OCI-LY7 (cell line): ENCODE measurements around the gene CLTB. TPM values are rescaled to one million over a fixed set of nuclear protein-coding genes. Genes with fewer than 3 reads are reported as not detected.

ENCODE experiments used
- BruUV-seq: library from RNA; stranded (reverse); fragments of 400-500 nt; replicated peaks from 2 replicates; lab custom pipeline; 2021; lab: Mats Ljungman, UMichigan
- CTCF ChIA-PET: fragments of 300-600 bp; sonication (Branson Sonifier 250); formaldehyde crosslinking; loops from one replicate; lab custom pipeline; 2022; ENCODE audit warnings: antibody characterized with exemption; ENCODE audit not compliant: unreplicated experiment; lab: Charles Lee
- POLR2A ChIA-PET: fragments of 300-600 bp; sonication (Branson Sonifier 250); formaldehyde crosslinking; loops from one replicate; lab custom pipeline; 2022; ENCODE audit warnings: antibody characterized with exemption; lab: Charles Lee
- DNase-seq: peaks from one replicate; pipeline ENCODE4 v3.0.0-alpha.2; 2015; ENCODE audit warnings: low spot score
- H2AFZ ChIP-seq: fragments of 200-600 bp; sonication (generic), shearing (Covaris generic); 2 replicates; pipeline ENCODE4 v1.6.1; 2014; ENCODE audit warnings: mild to moderate bottlenecking, antibody characterized with exemption, low read length, moderate library complexity
- H3K27ac ChIP-seq: fragments of 200-600 bp; sonication (generic); 2 replicates; pipeline ENCODE4 v1.5.1; 2014; ENCODE audit warnings: mixed run types, low read depth, mild to moderate bottlenecking, moderate library complexity, low read length, inconsistent platforms; ENCODE audit not compliant: poor library complexity, severe bottlenecking
- H3K36me3 ChIP-seq: fragments of 200-600 bp; sonication (generic); 2 replicates; pipeline ENCODE4 v1.6.1; 2014; ENCODE audit warnings: mild to moderate bottlenecking, antibody characterized with exemption, low read length, moderate library complexity, mixed read lengths; ENCODE audit not compliant: insufficient read depth
- H3K4me1 ChIP-seq: fragments of 200-600 bp; sonication (generic); 2 replicates; pipeline ENCODE4 v1.5.1; 2014; ENCODE audit warnings: mild to moderate bottlenecking, low read length; ENCODE audit not compliant: insufficient read depth, poor library complexity, severe bottlenecking
- H3K4me2 ChIP-seq: fragments of 200-600 bp; sonication (generic); 2 replicates; pipeline ENCODE4 v1.6.1; 2014; ENCODE audit warnings: mild to moderate bottlenecking, low read length
- H3K4me3 ChIP-seq: fragments of 200-600 bp; sonication (generic); 2 replicates; pipeline ENCODE4 v1.5.1; 2014; ENCODE audit warnings: mild to moderate bottlenecking, low read depth, low read length; ENCODE audit not compliant: poor library complexity, severe bottlenecking
- H3K79me2 ChIP-seq: fragments of 200-600 bp; sonication (generic); 2 replicates; pipeline ENCODE4 v1.6.1; 2016; ENCODE audit warnings: low read depth, mild to moderate bottlenecking, low read length, moderate library complexity, mixed read lengths; ENCODE audit not compliant: insufficient read depth
- H3K9me2 ChIP-seq: fragments of 200-600 bp; sonication (generic); 2 replicates; pipeline ENCODE4 v1.6.1; 2016; ENCODE audit warnings: mild to moderate bottlenecking, low read length, mixed read lengths; ENCODE audit not compliant: insufficient read depth
- H3K9me3 ChIP-seq: fragments of 200-600 bp; sonication (generic); 2 replicates; pipeline ENCODE4 v1.6.1; 2014; ENCODE audit warnings: mild to moderate bottlenecking, mixed run types, low read length, mixed read lengths
- H4K20me1 ChIP-seq: fragments of 200-600 bp; sonication (generic); 2 replicates; pipeline ENCODE4 v1.6.1; 2014; ENCODE audit warnings: mild to moderate bottlenecking, antibody characterized with exemption, low read length, moderate library complexity, mixed read lengths; ENCODE audit not compliant: insufficient read depth
- CTCF ChIP-seq: fragments of 200-600 bp; sonication (generic); conservative IDR thresholded peaks from 2 replicates; pipeline ENCODE4 v1.5.1; 2014; ENCODE audit warnings: mild to moderate bottlenecking, antibody characterized with exemption, low read length, moderate library complexity, mixed read lengths
- EZH2phosphoT487 ChIP-seq: fragments of 200-600 bp; sonication (generic); IDR thresholded peaks from 2 replicates; pipeline ENCODE4 v1.6.1; 2018; ENCODE audit warnings: low read depth, borderline replicate concordance, mild to moderate bottlenecking, mixed run types, antibody characterized with exemption, low read length, moderate library complexity, mixed read lengths
- intact Hi-C: fragments of 100-400 bp; cut with micrococcal nuclease; formaldehyde crosslinking; loops from one replicate; pipeline ENCODE4 v1.10.0; 2022; ENCODE audit not compliant: unreplicated experiment
- total RNA-seq, 2 experiments: library from RNA; depleted of rRNA in 1 of 2; stranded (reverse); fragments of >200 nt in 1 of 2; shearing (Covaris generic) in 1 of 2; gene quantifications; 2 replicates each; pipeline ENCODE4 v1.2.3, GENCODE V29; 2014 to 2022

The CLTB gene
- total RNA-seq, 2 experiments from 2014 or later = 53.0 to 53.4 TPM

DNA sequence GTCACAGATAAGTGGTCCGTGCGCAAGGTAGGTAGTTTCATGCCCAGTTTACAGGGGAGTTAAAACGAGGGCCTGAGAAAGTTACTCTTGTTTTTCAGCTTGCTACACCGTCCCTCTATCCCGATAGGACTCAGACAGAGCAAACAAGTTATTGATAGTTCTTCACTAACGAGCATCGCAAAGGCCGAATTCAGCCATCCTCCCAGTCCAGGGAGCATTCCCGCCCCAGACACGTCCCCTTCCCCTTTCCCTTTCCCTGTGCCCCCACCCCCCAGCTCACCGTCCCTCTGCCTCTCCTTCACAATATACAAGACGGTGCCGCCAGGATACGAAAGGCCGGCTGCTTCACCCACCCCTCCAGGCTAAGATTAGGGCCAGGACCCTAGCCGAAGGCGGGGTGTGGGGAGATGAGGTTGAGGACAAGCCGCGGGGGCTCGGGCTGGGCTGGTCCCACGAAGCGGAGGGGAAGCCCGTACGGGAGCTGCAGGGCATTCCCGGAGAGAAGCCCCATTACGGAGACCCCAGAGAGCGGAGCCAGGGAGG, 55.4 kb downstream of the CLTB start:
- CTCF ChIA-PET = no interaction called here
- H3K4me1 ChIP-seq = peaks cover 21% of the 10 kb centered on the region
- H2AFZ ChIP-seq = peak overlapping the region; percentile 93
- H4K20me1 ChIP-seq = no peaks in the 10 kb centered on the region
- peak overlapping the region; percentile 35 for H3K27ac ChIP-seq
- TSS peak; percentile 50 for BruUV-seq
- peaks cover 23% of the 10 kb centered on the region for H3K79me2 ChIP-seq
- peak overlapping the region; percentile 91 for H3K4me3 ChIP-seq
- no peaks in the 10 kb centered on the region for H3K9me2 ChIP-seq
- peaks cover 36% of the 10 kb centered on the region for H3K36me3 ChIP-seq
- no peak for TF ChIP-seq EZH2phosphoT487
- TF ChIP-seq CTCF = no peak
- H3K4me2 ChIP-seq = peak overlapping the region; percentile 93
- no peaks in the 10 kb centered on the region for H3K9me3 ChIP-seq
- no peak for DNase-seq
- POLR2A ChIA-PET = interaction anchor here (0.7 to 2.5 kb wide), 2 partner anchors 9 to 117 kb away, joined by 4 to 9 read pairs; no protein-coding TSS in a partner anchor
- intact Hi-C loops = no loop called here

DNA sequence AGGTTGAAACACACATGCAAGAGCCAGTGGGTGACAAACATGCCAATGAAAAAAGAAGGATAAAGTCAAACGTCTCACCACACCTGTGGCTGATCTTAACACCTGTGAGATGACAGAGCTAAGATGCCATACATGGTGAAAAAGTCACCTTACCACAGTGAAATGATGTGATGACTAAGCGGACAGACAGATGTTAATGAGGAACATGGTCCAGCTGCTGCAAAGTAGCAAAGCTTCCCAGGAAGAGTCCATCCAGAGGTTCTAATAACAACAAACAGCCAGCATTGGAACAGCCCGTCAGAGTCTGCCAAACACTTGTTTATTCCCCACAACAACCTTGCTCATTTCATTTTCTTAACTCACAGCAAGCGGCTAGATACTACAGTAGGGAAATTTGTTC, 56.7 kb downstream of the CLTB start:
- ChIA-PET POLR2A (interaction anchor here (0.6 kb wide), 1 partner anchor 11 kb away, joined by 3 read pairs; no protein-coding TSS in a partner anchor), CTCF (interaction anchor here (0.6 kb wide), 1 partner anchor 18 kb away, joined by 3 read pairs; no protein-coding TSS in a partner anchor)
- Histone ChIP-seq H2AFZ (no peak overlapping the region), H3K9me3 (no peaks in the 10 kb centered on the region), H3K4me1 (peaks cover 21% of the 10 kb centered on the region), H3K9me2 (no peaks in the 10 kb centered on the region), H3K4me3 (peak overlapping the region; percentile 5), H3K4me2 (peak overlapping the region; percentile 36; the same call in 1 of the 2 replicates), H3K36me3 (peaks cover 47% of the 10 kb centered on the region), H4K20me1 (no peaks in the 10 kb centered on the region), H3K27ac (no peak overlapping the region), H3K79me2 (peaks cover 23% of the 10 kb centered on the region)
- TSS peak; percentile 26 for BruUV-seq
- intact Hi-C loops = no loop called here
- no peak for DNase-seq
- no peak for TF ChIP-seq EZH2phosphoT487
- TF ChIP-seq CTCF = no peak

DNA sequence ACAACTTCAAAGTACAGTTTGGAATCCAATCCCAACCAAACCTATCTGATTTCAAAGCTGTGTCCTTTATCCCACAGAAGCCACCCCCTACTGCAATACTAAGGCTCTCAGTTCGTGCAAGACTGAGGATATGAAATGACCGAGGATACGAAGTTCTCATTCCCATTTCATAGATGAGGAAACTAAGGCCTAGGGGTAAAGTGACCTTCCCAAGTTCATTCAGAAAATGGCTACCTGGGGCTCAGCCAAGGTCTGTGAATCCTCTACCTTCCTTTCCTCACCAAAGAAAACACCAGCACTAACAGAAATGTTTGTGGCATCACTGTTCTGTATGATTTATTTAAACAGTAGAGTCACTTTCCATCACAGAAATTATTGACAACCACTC, 60.2 kb downstream of the CLTB start:
- no peak overlapping the region for H3K27ac ChIP-seq
- H3K4me3 ChIP-seq = no peak overlapping the region
- no peak overlapping the region for H2AFZ ChIP-seq
- intact Hi-C loops = no loop called here
- no peaks in the 10 kb centered on the region for H4K20me1 ChIP-seq
- no peaks in the 10 kb centered on the region for H3K9me2 ChIP-seq
- peaks cover 12% of the 10 kb centered on the region for H3K4me1 ChIP-seq
- H3K4me2 ChIP-seq = no peak overlapping the region
- peaks cover 82% of the 10 kb centered on the region for H3K36me3 ChIP-seq
- peaks cover 21% of the 10 kb centered on the region for H3K79me2 ChIP-seq
- BruUV-seq = no TSS peak
- ChIA-PET POLR2A (interaction anchor here (1.2 to 1.7 kb wide), 2 partner anchors 17 to 32 kb away, joined by 3 to 6 read pairs; no protein-coding TSS in a partner anchor), CTCF (no interaction called here)
- no peak for TF ChIP-seq EZH2phosphoT487
- no peak for TF ChIP-seq CTCF
- no peaks in the 10 kb centered on the region for H3K9me3 ChIP-seq
- DNase-seq = no peak
